PFSK-1 (cell line): ENCODE results near the gene ALG5.

Experiments used
- FOXP2 ChIP-seq: optimal IDR thresholded peaks from 2 replicates; pipeline ENCODE3; 2011; ENCODE audit warnings: borderline replicate concordance, control low read depth, inconsistent platforms; ENCODE audit not compliant: insufficient read depth; ENCODE audit errors: extremely low read length, extremely low read depth
- POLR2AphosphoS5 ChIP-seq: IDR thresholded peaks from 2 replicates; pipeline ENCODE4 v1.6.1; 2012; ENCODE audit warnings: low read depth, mild to moderate bottlenecking, control low read depth, low read length, moderate library complexity
- REST ChIP-seq, 2 experiments: IDR thresholded peaks; 2 replicates each; pipeline versions ENCODE4 v1.6.1 to v1.8.0; 2011 to 2012; ENCODE audit warnings: low read depth in 2 of 2, low read length in 2 of 2, control low read depth in 1 of 2, inconsistent platforms in 1 of 2, mild to moderate bottlenecking in 1 of 2, moderate library complexity in 1 of 2; ENCODE audit not compliant: insufficient read depth in 1 of 2
- SIN3A ChIP-seq: IDR thresholded peaks from 2 replicates; pipeline ENCODE4 v1.6.1; 2012; ENCODE audit warnings: mild to moderate bottlenecking, low read length, moderate library complexity, borderline replicate concordance; ENCODE audit not compliant: insufficient read depth
- TAF1 ChIP-seq: IDR thresholded peaks from 2 replicates; pipeline ENCODE4 v1.6.1; 2012; ENCODE audit warnings: low read length, control low read depth, borderline replicate concordance; ENCODE audit not compliant: insufficient read depth

GRCh38 chr13:36945078-36945477, 54.1 kb downstream of the ALG5 start:
- TF ChIP-seq REST (IDR thresholded peaks at IDR 0.05; ENCODE audit: insufficient read depth in 1 of 2, low read depth in 2 of 2, low read length in 2 of 2) (no peak), POLR2AphosphoS5 (no peak), TAF1 (no peak), SIN3A (no peak), FOXP2 (no peak)
